ENCODE measurements around the gene MISP3. TPM values are rescaled to one million over a fixed set of nuclear protein-coding genes. Genes with fewer than 3 reads are reported as not detected.
"Not testable (repeated sequence)": the region's sequence is repeated elsewhere in the genome, so short reads cannot be mapped to it uniquely, and the experiment has no call there.

The MISP3 gene
- total RNA-seq, 1 donor from 2014 or later: 2.7 TPM

GRCh38 chr19:14039181-14039580 lies 33.4 kb upstream of the MISP3 start:
- TF ChIP-seq POLR2A (IDR thresholded peaks at IDR 0.05) (no peak), POLR2AphosphoS5 (IDR thresholded peaks at IDR 0.05; ENCODE audit: insufficient read depth in 1 of 2, low read depth in 1 of 2) (no peak), CTCF (IDR thresholded peaks at IDR 0.05) (no peak)
- Histone ChIP-seq H3K36me3 (no peaks in the 10 kb centered on the region), H3K4me3 (no peak overlapping the region), H3K27ac (no peak overlapping the region), H3K27me3 (no peaks in the 10 kb centered on the region), H3K9me3 (no peaks in the 10 kb centered on the region), H3K4me1 (no peaks in the 10 kb centered on the region)
- intact Hi-C loops (cut with DNase I): no loop called here
- DNase-seq (ENCODE audit: extremely low spot score in 2 of 2): no peak

GRCh38 chr19:14042659-14043608 lies 29.7 kb upstream of the MISP3 start:
- H3K27me3 ChIP-seq; DNase-seq (ENCODE audit: extremely low spot score in 2 of 2); H3K36me3 ChIP-seq; H3K4me1 ChIP-seq; H3K9me3 ChIP-seq; intact Hi-C loops (cut with DNase I); H3K4me3 ChIP-seq; H3K27ac ChIP-seq: not testable (repeated sequence)
- TF ChIP-seq CTCF (IDR thresholded peaks at IDR 0.05): peak in 1 of 3 experiments; percentile 3

GRCh38 chr19:14047866-14048265 lies 24.7 kb upstream of the MISP3 start:
- H3K4me1 ChIP-seq; H3K27me3 ChIP-seq; H3K27ac ChIP-seq; H3K36me3 ChIP-seq; DNase-seq (ENCODE audit: extremely low spot score in 2 of 2); H3K4me3 ChIP-seq; H3K9me3 ChIP-seq; intact Hi-C loops (cut with DNase I): not testable (repeated sequence)

- Histone ChIP-seq H3K27me3 (no peaks in the 10 kb centered on the region), H3K27ac (no peak overlapping the region), H3K4me1 (no peaks in the 10 kb centered on the region), H3K4me3 (no peak overlapping the region), H3K36me3 (no peaks in the 10 kb centered on the region), H3K9me3 (no peaks in the 10 kb centered on the region)
- intact Hi-C loops (cut with DNase I): no loop called here
- DNase-seq (ENCODE audit: extremely low spot score in 2 of 2): no peak
- peak in 1 of 3 experiments; percentile 35 for TF ChIP-seq CTCF (IDR thresholded peaks at IDR 0.05)
- TF ChIP-seq POLR2A (IDR thresholded peaks at IDR 0.05): no peak
Measured at GRCh38 chr19:14048443-14049153, 24.0 kb upstream of the MISP3 start.

- Histone ChIP-seq H3K27ac (no peak overlapping the region), H3K4me1 (no peaks in the 10 kb centered on the region), H3K9me3 (no peaks in the 10 kb centered on the region), H3K36me3 (no peaks in the 10 kb centered on the region), H3K27me3 (no peaks in the 10 kb centered on the region), H3K4me3 (no peak overlapping the region)
- no peak for TF ChIP-seq POLR2AphosphoS5 (IDR thresholded peaks at IDR 0.05; ENCODE audit: insufficient read depth in 1 of 2, low read depth in 1 of 2)
- TF ChIP-seq CTCF (IDR thresholded peaks at IDR 0.05): no peak
- no peak for TF ChIP-seq POLR2A (IDR thresholded peaks at IDR 0.05)
- DNase-seq (ENCODE audit: extremely low spot score in 2 of 2): no peak
- intact Hi-C loops (cut with DNase I): loop anchor here (5.0 kb wide), 1 partner anchor 163 kb away; no protein-coding TSS in a partner anchor
Measured at GRCh38 chr19:14050512-14050911, 22.1 kb upstream of the MISP3 start.

GRCh38 chr19:14050961-14051360 lies 21.6 kb upstream of the MISP3 start:
- not testable (repeated sequence) for H3K4me1 ChIP-seq; H3K4me3 ChIP-seq; H3K27me3 ChIP-seq; H3K36me3 ChIP-seq; H3K9me3 ChIP-seq; DNase-seq (ENCODE audit: extremely low spot score in 2 of 2); H3K27ac ChIP-seq
- intact Hi-C loops (cut with DNase I): loop anchor here (5.0 kb wide), 1 partner anchor 164 kb away; no protein-coding TSS in a partner anchor
